G401.6 (cell line): ENCODE measurements around the gene SRF.

Experiments
- FAIRE-seq: peaks from 2 replicates; lab custom pipeline; 2012; peaks lifted over from hg19 to GRCh38; lab: Jason Lieb, UNC

SRF gene

GRCh38 chr6:43217351-43217750 lies 46.3 kb downstream of the SRF start:
- FAIRE-seq: no peak

GRCh38 chr6:43219119-43219518 lies 48.0 kb downstream of the SRF start:
- FAIRE-seq: no peak

- FAIRE-seq: no peak
Observed at GRCh38 chr6:43219814-43220213, 48.7 kb downstream of the SRF start.

- FAIRE-seq: no peak
Observed at GRCh38 chr6:43220439-43220951, 49.4 kb downstream of the SRF start.

- no peak for FAIRE-seq
Observed at GRCh38 chr6:43221046-43221972, 50.2 kb downstream of the SRF start.

GRCh38 chr6:43222418-43223059 lies 51.5 kb downstream of the SRF start:
- no peak for FAIRE-seq

- no peak for FAIRE-seq
Observed at GRCh38 chr6:43223175-43223574, 52.1 kb downstream of the SRF start.

GRCh38 chr6:43226192-43226851 lies 55.3 kb downstream of the SRF start:
- FAIRE-seq: no peak

- no peak for FAIRE-seq
Observed at GRCh38 chr6:43228951-43229802, 58.1 kb downstream of the SRF start, which contains the start of gene DNPH1. TSS of gene DNPH1 (minus strand) at chr6:43229481. CDS start at chr6:43229456, 25 bp downstream.

GRCh38 chr6:43229803-43230620 lies 58.9 kb downstream of the SRF start:
- FAIRE-seq: no peak

GRCh38 chr6:43231053-43231452 lies 60.0 kb downstream of the SRF start:
- FAIRE-seq: no peak
